ENCODE measurements around the gene CASP8AP2. TPM values are rescaled to one million over a fixed set of nuclear protein-coding genes. Genes with fewer than 3 reads are reported as not detected.
"Not testable (repeated sequence)": the region's sequence is repeated elsewhere in the genome, so short reads cannot be mapped to it uniquely, and the experiment has no call there.

Gene CASP8AP2
- polyA plus RNA-seq, 3 donors, result 3.5 to 10.5 (median 7.4) TPM

DNA sequence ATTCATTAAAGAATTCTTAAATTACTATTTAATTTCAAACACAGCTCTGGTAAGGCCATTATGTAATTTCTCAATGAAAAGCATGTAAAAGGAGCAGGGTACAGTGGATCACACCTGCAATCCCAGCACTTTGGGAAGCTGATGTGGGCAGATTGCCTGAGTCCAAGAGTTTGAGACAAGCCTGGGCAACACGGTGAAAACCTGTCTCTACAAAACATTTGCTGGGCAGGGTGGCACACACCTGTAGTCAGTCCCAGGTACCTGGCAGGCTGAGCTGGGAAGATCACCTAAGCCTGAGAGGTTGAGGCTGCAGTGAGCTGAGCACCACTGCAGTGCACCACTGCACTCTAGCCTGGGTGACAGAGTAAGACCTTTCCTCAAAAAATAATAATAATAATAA is 47.5 kb upstream of the CASP8AP2 start:
- Mint-ChIP-seq H3K36me3 (peaks cover 60 to 72% of the 10 kb centered on the region in 2 donors), H3K27ac (no peak overlapping the region)

DNA sequence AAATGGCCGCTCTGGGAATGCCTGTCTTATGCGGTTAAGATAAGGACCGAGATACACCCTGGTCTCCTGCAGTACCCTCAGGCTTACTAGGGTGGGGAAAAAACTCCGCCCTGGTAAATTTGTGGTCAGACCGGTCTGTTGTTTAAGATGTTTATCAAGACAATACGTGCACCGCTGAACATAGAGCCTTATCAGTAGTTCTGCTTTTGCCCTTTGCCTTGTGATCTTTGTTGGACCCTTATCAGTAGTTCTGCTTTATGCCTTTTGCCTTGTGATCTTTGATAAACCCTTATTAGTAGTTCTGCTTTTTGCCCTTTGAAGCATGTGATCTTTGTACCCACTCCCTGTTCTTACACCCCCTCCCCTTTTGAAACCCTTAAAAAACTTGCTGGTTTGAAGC is 46.4 kb upstream of the CASP8AP2 start:
- not testable (repeated sequence) for DNase-seq

More for the DNA sequence above, 47.5 kb upstream of the CASP8AP2 start:
- no peaks in the 10 kb centered on the region for H3K4me1 ChIP-seq (ENCODE audit: control insufficient read depth in 1 of 2, insufficient read depth in 2 of 2, low read length in 2 of 2)
- peaks cover 47 to 72% of the 10 kb centered on the region in 2 donors for H3K36me3 ChIP-seq (replicated peaks in 1 of 2; ENCODE audit: control insufficient read depth in 1 of 2, insufficient read depth in 2 of 2, low read length in 2 of 2)
- no peak for DNase-seq
- Mint-ChIP-seq H3K9me3 (peaks cover 4 to 13% (median 8%) of the 10 kb centered on the region in 7 donors), H3K4me1 (no peaks in the 10 kb centered on the region), H3K27me3 (ENCODE audit: low read depth in 3 of 3) (no peaks in the 10 kb centered on the region), H3K4me3 (no peak overlapping the region)
- 100% methylated on average over 1 of the region's 1 CpG for WGBS (ENCODE audit: insufficient coverage)
- TF ChIP-seq, protein P1, sequence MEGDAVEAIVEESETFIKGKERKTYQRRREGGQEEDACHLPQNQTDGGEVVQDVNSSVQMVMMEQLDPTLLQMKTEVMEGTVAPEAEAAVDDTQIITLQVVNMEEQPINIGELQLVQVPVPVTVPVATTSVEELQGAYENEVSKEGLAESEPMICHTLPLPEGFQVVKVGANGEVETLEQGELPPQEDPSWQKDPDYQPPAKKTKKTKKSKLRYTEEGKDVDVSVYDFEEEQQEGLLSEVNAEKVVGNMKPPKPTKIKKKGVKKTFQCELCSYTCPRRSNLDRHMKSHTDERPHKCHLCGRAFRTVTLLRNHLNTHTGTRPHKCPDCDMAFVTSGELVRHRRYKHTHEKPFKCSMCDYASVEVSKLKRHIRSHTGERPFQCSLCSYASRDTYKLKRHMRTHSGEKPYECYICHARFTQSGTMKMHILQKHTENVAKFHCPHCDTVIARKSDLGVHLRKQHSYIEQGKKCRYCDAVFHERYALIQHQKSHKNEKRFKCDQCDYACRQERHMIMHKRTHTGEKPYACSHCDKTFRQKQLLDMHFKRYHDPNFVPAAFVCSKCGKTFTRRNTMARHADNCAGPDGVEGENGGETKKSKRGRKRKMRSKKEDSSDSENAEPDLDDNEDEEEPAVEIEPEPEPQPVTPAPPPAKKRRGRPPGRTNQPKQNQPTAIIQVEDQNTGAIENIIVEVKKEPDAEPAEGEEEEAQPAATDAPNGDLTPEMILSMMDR (IDR thresholded peaks at IDR 0.05), result no peak
- no peaks in the 10 kb centered on the region for H3K79me2 ChIP-seq (ENCODE audit: insufficient read depth, low read length)
- no peak overlapping the region for H3K9ac ChIP-seq (ENCODE audit: insufficient read depth, low read length, poor library complexity, severe bottlenecking)
- no peak overlapping the region for H2AFZ ChIP-seq (ENCODE audit: insufficient read depth, low read depth, low read length, poor library complexity, severe bottlenecking)
- H3K27me3 ChIP-seq (ENCODE audit: control insufficient read depth in 2 of 2, insufficient read depth in 2 of 2, low read length in 2 of 2), result no peaks in the 10 kb centered on the region
- H4K20me1 ChIP-seq (ENCODE audit: insufficient read depth, low read length), result no peaks in the 10 kb centered on the region
- no peak overlapping the region for H3K27ac ChIP-seq (ENCODE audit: low read depth in 1 of 2, low read length in 2 of 2)
- no peak overlapping the region for H3K4me3 ChIP-seq (replicated peaks in 1 of 3; ENCODE audit: low read depth in 2 of 3, low read length in 3 of 3)
- no peak overlapping the region for H3K4me2 ChIP-seq (replicated peaks; ENCODE audit: extremely low read depth, low read length, poor library complexity, severe bottlenecking)
- peaks cover 10 to 11% of the 10 kb centered on the region in 2 donors for H3K9me3 ChIP-seq (replicated peaks in 1 of 2; ENCODE audit: control insufficient read depth in 1 of 2, insufficient read depth in 1 of 2, low read length in 2 of 2)
- intact Hi-C loops (cut with micrococcal nuclease), result no loop called here

More for the DNA sequence above, 46.4 kb upstream of the CASP8AP2 start:
- H3K4me1 ChIP-seq (ENCODE audit: control insufficient read depth in 1 of 2, insufficient read depth in 2 of 2, low read length in 2 of 2); H3K4me3 ChIP-seq (replicated peaks in 1 of 3; ENCODE audit: low read depth in 2 of 3, low read length in 3 of 3); H2AFZ ChIP-seq (ENCODE audit: insufficient read depth, low read depth, low read length, poor library complexity, severe bottlenecking); H3K27ac Mint-ChIP-seq; H3K9ac ChIP-seq (ENCODE audit: insufficient read depth, low read length, poor library complexity, severe bottlenecking); H3K79me2 ChIP-seq (ENCODE audit: insufficient read depth, low read length); H3K4me1 Mint-ChIP-seq; H3K27me3 ChIP-seq (ENCODE audit: control insufficient read depth in 2 of 2, insufficient read depth in 2 of 2, low read length in 2 of 2); H3K27me3 Mint-ChIP-seq (ENCODE audit: low read depth in 3 of 3); H3K4me3 Mint-ChIP-seq; intact Hi-C loops (cut with micrococcal nuclease); H3K27ac ChIP-seq (ENCODE audit: low read depth in 1 of 2, low read length in 2 of 2); H3K4me2 ChIP-seq (replicated peaks; ENCODE audit: extremely low read depth, low read length, poor library complexity, severe bottlenecking); H4K20me1 ChIP-seq (ENCODE audit: insufficient read depth, low read length): not testable (repeated sequence)
- Histone ChIP-seq H3K9me3 (replicated peaks in 1 of 2; ENCODE audit: control insufficient read depth in 1 of 2, insufficient read depth in 1 of 2, low read length in 2 of 2) (peaks cover 10 to 11% of the 10 kb centered on the region in 2 donors), H3K36me3 (replicated peaks in 1 of 2; ENCODE audit: control insufficient read depth in 1 of 2, insufficient read depth in 2 of 2, low read length in 2 of 2) (peaks cover 51 to 83% of the 10 kb centered on the region in 2 donors)
- Mint-ChIP-seq H3K36me3 (peaks cover 69 to 83% of the 10 kb centered on the region in 2 donors), H3K9me3 (peaks cover 4 to 13% (median 8%) of the 10 kb centered on the region in 7 donors)
- no CpG with 5 or more reads among the region's 7 CpGs for WGBS (ENCODE audit: insufficient coverage)
